IPS-18c (cell line): ENCODE measurements around the gene DNAAF8.

Experiments
- H3K4me3 ChIP-seq: 2 replicates; pipeline ENCODE4 v1.7.0; 2013; ENCODE audit warnings: low read depth, mild to moderate bottlenecking, low read length, moderate library complexity; ENCODE audit not compliant: insufficient read depth
- H3K9me3 ChIP-seq: one replicate; pipeline ENCODE4 v1.6.1; 2013; ENCODE audit warnings: mild to moderate bottlenecking, low read length, moderate library complexity; ENCODE audit not compliant: control insufficient read depth, insufficient read depth

DNAAF8 gene

DNA sequence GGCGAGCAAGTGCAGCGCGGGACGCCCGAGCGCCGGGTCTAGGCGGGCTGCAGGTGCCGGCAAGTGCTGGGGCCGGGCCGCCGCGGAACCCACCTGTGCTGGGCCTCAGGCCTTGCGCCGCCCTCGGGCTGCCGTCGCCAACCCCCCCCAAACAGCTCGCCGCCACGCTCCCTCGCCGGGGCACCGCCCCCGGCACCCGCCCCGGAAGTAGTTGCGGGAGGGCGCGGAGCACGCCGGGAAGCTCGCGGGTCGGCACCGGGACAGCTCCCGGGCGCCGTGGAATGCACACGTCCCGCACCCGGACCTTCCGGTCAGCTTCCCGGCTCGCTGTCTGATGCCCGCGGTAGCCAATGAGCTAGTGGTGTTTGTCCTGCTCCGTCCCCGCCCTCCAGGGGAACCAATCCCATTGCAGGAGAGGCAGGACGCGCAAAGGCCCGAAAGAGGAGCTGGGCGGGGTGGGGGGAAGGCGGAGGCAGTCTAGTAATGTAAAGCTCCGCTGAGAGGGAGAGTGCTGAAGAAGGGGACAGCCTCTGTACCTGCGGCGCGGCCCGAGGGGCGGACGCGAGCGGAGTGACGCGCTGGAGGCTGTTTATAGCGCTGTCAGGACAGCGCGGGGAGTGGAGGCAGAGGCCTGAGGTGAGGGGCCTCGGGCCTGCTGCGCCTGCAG lies at the start of gene DNAAF8, which contains the start of gene ANKS3:
Gene DNAAF8 (plus strand): TSS at position 475 of the 667 bp plus-strand sequence. CDS start 1,978 bp downstream, outside the sequence.
Gene ANKS3 (minus strand): TSS at position 209 of the 667 bp plus-strand sequence. CDS start 4,122 bp downstream, outside the sequence.
- Histone ChIP-seq H3K9me3 (no peaks in the 10 kb centered on the region), H3K4me3 (peak within 1 kb of the TSS; percentile 98)

GRCh38 chr16:4684763-4685162 lies 49.6 kb upstream of the DNAAF8 start:
- peaks cover 2% of the 10 kb centered on the region for H3K9me3 ChIP-seq
- no peak overlapping the region for H3K4me3 ChIP-seq

- Histone ChIP-seq H3K9me3 (peaks cover 2% of the 10 kb centered on the region), H3K4me3 (no peak overlapping the region)
Measured at GRCh38 chr16:4685292-4685691, 49.0 kb upstream of the DNAAF8 start.

DNA sequence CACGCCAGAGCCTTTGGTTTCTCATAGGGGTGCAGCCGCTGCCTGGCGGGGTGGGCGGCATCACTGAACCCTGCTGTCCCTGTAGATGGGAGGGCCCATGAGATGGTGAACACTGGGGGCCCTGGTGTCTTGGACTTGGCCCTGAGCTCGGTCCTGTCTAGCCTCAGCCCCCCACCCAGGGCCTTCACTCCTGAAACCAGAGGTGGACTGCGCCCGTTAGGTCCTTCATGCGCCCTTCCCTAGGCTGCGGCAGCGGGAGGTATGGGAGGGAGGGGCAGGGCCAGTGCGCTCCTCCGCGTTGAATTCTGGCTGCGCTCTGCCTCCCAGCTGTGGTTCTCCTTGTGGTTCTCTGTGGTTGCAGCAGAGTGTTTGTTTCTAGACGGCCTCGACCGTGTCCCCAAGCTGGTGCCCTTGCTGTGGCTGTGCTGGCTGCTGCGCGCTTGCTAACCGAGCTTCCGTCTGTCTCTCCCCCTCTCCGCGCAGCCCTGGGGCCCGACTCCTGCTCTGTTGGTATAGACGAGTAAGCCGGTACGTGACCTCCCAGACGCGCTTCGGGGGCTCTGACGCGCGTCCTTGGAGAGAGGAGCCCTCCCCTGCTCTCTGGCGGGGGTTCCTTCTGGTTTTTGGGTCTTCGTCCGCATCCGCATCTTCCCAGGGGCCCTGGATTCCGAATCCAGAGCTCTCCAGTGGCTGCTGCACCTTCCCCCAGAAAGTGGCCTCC lies 48.4 kb upstream of the DNAAF8 start:
- Histone ChIP-seq H3K4me3 (no peak overlapping the region), H3K9me3 (peaks cover 2% of the 10 kb centered on the region)

GRCh38 chr16:4686497-4687210 lies 47.7 kb upstream of the DNAAF8 start:
- Histone ChIP-seq H3K9me3 (peaks cover 2% of the 10 kb centered on the region), H3K4me3 (no peak overlapping the region)

GRCh38 chr16:4687416-4687815 lies 46.9 kb upstream of the DNAAF8 start:
- Histone ChIP-seq H3K4me3 (no peak overlapping the region), H3K9me3 (peaks cover 2% of the 10 kb centered on the region)

DNA sequence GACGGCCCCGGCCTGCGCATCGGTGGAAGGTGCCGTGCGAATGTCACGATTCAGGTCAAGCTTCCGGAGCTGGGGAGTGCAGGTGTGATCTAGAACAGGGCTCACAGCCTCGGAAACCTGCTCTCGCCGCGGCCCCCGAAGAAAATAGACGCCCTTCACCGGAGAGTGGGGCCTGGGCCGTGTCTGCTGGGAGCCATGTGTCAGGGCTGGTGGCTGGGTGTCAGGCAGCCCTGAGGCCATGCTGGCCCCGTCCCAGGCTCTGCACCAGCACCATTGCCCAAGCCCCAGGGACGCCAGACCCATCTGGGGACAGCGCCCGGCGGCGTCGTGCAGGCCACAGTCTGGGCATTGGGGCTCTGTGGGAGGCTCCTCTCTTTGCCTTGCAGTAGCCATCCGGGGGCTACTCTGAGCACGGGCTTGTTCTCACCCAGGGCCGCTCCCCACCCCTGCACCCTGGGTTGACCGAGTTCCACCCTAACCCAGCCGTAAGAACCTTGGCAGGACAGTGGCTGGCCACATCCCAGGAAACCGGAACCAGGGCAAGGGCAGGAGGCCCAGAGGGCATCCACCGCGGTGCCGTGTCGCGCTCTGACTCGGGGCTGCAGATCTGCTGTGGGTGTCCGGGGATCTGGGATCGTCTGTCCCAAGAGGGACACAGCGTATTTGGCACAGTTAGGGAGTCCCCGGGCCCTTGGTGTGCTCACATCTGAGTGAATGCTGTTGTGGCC lies 46.2 kb upstream of the DNAAF8 start:
- no peak overlapping the region for H3K4me3 ChIP-seq

GRCh38 chr16:4688674-4689045 lies 45.7 kb upstream of the DNAAF8 start:
- Histone ChIP-seq H3K4me3 (no peak overlapping the region), H3K9me3 (peaks cover 2% of the 10 kb centered on the region)

More for the DNA sequence above, 46.2 kb upstream of the DNAAF8 start:
- H3K9me3 ChIP-seq, result peaks cover 2% of the 10 kb centered on the region

DNA sequence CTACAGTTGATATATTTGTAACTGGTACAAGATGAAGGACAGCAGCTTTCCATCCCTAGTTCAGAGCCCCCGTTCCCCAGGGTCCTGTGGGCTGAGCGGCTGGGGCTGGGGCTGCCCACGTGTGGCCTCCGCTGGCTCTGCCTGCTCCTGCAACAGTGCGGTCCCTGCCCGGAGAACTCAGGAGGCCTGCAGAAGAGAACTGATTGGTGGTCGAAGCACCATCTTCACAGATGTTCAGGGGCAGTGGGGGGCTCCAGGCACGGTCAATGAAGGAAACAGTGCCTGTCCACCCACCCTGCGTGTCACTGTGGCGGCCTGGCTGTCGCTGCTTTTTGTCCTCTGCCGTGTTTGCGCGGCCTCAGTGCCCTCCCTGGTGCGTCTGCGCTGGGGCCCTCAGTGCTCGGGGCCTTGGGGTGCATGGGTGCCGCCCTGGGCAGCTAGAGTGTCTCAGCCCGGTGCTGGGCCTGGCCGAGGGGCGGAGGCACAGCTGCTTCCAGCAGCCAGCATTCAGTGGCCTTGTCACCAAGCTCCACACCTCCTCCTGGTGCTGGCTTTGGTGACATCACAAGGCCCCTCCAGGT lies 45.2 kb upstream of the DNAAF8 start:
- Histone ChIP-seq H3K9me3 (peaks cover 2% of the 10 kb centered on the region), H3K4me3 (no peak overlapping the region)

DNA sequence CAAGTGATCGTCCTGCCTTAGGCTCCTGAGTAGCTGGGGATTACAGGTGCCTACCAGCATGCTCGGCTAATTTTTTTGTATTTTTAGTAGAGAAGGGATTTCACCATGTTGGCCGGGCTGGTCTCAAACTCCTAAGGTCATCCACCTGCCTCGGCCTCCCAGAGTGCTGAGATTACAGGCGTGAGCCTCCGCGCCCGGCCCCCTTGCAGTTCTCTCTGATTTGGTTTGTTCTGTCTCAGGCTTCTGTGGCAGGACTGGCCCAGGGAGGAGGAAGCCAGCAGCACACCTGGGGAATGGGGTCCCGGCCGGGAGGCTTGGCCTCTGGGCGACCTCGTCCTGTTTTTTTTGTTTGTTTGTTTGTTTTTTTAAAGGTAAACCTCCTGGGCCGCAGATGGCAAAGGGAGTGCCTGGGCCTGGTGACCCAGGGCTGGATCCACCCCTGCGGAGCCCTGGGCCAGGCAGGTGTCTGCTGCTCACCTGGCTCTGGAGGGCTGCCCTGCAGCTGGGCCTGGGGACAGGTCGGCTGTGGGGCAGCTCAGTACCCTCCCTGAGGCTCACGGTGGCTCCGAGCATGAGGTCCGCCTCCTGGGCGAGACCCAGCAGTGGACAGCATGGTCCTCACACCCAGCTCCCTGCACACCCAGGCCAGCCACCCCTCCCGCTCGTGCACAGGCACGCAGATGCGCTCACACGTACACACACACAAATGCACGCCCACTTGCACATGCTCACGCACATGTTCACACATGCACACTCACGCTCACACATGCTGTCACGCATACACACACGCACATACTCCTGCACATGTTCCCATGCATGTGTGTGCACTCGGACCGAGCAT lies 44.3 kb upstream of the DNAAF8 start:
- Histone ChIP-seq H3K4me3 (no peak overlapping the region), H3K9me3 (peaks cover 2% of the 10 kb centered on the region)

DNA sequence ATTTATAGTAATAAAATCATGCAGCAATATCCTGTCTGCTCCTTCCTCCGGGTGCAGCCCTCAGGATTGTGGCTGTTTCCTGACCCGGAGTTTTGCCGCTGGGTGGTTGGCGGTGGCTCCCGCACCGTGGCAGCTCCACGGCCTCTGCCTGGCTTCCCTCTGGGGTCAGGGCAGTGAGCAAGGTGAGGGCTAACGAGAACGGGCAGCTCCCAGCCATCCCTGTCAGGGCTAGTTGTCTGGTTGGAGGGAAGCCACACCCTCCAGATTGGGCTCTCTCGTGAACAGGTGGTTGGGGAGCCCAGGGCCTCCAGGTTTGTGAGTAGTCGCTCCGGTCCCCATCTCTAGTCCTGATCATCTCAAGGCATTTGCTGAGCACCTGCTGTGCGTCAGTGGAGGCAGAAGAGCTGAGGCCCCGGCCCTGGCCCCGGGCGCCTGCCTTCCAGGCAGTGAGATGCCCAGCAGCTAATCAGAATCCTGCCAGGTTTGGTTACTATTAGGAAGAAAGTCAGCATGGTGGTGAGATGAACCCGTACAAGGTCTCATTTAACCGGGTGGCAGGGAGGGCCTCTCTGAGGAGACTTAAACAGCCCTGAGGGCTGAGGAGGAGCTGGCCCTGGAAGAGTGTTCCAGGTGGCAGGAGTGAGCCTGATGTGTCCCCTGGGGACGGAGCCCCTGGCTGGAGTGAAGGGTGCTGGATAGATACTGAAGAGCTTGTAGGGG lies 43.2 kb upstream of the DNAAF8 start:
- no peak overlapping the region for H3K4me3 ChIP-seq
- H3K9me3 ChIP-seq, result peaks cover 2% of the 10 kb centered on the region

DNA sequence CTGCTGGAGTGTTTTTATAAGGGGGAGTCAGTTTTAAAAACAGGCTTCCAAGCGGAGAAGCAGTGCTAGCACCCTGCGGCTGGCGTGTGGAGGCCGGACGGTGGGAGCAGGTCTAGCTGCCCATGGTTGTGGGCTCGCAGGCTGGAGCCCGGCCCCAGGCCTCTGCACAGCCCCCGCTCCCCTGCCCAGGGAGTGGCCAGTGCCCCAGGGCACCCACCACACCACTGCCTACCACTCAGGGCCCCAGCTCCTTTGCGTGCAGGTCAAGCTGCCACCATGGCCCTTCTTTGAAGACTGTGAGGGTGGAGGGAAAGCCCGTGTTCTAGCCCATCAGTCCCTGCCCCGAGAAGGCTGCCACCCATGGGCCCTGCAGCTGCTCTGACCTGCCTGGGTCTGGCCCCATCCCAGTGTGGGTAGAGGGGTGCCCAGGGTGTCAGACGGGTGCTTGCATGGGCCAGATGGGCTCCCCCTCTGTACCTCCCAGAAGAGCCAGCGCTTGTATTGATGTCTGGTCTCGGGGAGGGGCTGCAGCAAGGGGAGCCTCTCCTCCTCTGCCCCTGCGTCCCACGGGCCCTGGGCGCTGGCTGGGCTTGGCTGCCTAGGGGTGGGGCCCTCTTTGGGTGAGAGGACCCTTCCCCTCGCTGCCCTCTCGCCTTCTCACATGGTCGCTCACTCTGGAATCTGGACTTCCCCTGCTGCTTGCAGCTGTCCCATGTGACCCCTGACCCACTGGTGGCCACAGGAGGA lies 42.5 kb upstream of the DNAAF8 start:
- peaks cover 2% of the 10 kb centered on the region for H3K9me3 ChIP-seq
- H3K4me3 ChIP-seq, result no peak overlapping the region

DNA sequence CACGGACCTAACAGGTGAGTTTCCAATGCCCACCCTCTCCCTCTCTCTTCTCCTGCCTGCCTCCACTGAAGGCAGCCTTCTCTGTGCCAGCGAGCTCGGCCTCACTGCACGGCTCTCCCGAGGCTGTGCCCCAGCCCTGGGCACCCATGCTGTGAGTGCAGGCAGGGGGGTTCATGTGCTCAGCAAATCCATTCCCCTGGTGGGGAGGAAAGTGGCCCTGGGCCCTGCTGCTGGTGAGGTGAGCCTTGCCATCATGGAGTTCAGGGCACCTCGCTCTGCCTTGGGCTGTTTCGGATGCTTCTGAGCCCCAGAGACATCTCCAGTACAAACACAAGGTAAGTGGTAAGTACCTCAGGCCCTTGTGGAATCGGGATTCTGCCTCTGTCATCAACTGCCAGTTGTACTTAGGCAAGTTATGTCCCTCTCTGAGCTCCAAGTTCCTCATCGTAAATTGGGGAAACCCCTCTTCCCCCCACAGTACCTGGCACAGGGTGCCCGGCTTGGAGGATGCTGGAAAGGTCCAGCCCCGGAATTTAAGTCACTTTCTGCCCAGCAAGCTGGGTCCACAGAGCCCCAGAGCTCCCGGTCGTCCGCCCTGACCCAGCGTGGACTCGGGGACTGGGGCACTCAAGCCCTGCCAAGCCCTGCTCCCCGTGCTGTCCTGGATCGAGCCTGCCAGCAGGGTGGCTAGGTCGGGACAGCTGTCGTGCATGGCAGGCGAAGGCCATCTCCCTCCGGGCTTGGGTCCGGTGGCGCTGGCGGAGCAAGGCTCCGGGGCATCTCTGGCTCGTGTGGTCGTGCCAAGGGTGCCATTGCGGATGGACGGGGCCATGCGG lies 41.7 kb upstream of the DNAAF8 start:
- Histone ChIP-seq H3K9me3 (no peaks in the 10 kb centered on the region), H3K4me3 (peak overlapping the region; percentile 56)

DNA sequence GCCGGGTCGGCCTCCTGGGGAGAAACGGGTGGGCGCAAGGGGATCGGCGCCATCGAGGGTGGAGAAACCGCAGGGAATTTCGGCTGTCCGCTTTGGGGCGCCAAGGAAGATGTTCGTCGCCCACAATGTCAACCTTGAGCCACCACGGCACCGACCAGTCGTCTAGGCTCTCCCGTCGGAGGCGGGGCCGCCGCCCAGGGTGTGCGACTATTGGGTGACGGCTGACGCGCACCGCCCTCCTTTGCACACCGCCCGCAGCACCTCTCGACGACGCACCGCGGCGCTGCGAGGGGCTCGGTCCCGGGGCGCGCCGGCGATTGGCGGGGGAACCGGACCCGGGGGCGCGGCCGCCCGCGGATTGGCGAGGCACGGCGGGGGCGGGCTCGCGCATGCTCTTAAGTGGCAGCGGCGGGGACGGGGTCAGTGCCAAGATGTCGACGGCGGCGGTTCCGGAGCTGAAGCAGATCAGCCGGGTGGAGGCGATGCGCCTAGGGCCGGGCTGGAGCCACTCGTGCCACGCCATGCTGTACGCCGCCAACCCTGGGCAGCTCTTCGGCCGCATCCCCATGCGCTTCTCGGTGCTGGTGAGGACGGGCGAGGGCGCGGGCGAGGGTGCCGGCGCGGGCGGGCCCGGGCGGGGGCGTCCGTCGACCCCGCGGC lies 40.9 kb upstream of the DNAAF8 start, which contains the start of gene NUDT16L1:
Gene NUDT16L1 (plus strand): TSS at position 267 of the 660 bp plus-strand sequence. CDS start 165 bp downstream, at position 432.
- peak within 1 kb of the TSS; percentile 98 for H3K4me3 ChIP-seq

More for the DNA sequence above, 40.9 kb upstream of the DNAAF8 start, which contains the start of gene NUDT16L1:
- H3K9me3 ChIP-seq, result no peaks in the 10 kb centered on the region
